ENCODE measurements around the gene ADD1.

ADD1 gene

GRCh38 chr4:2929469-2929868 is 85.8 kb downstream of the ADD1 start:
- peak overlapping the region; percentile 48; the same call in 1 of the 2 replicates for H3K9ac ChIP-seq
- H3K4me1 ChIP-seq = peaks cover 59% of the 10 kb centered on the region
- H3K36me3 ChIP-seq = peaks cover 61% of the 10 kb centered on the region
- no peaks in the 10 kb centered on the region for H3K9me3 ChIP-seq
- no peak for TF ChIP-seq Cebpa-rat (IDR thresholded peaks at IDR 0.05)
- peak overlapping the region; percentile 91; the same call in 1 of the 2 replicates for H3K27ac ChIP-seq
- H3K4me2 ChIP-seq = peak overlapping the region; percentile 96
- H3K4me3 ChIP-seq = no peak overlapping the region
- peaks cover 60% of the 10 kb centered on the region for H4K20me1 ChIP-seq
- no peaks in the 10 kb centered on the region for H3K27me3 ChIP-seq

GRCh38 chr4:2930135-2930757 is 86.6 kb downstream of the ADD1 start:
- H3K27me3 ChIP-seq = no peaks in the 10 kb centered on the region
- peak overlapping the region; percentile 96 for H3K4me2 ChIP-seq
- peak overlapping the region; percentile 75 for H3K9ac ChIP-seq
- H3K4me1 ChIP-seq = peaks cover 59% of the 10 kb centered on the region
- no peaks in the 10 kb centered on the region for H3K9me3 ChIP-seq
- peaks cover 52% of the 10 kb centered on the region for H4K20me1 ChIP-seq
- peak overlapping the region; percentile 91 for H3K27ac ChIP-seq
- peak overlapping the region; percentile 60 for H3K4me3 ChIP-seq
- peaks cover 54% of the 10 kb centered on the region for H3K36me3 ChIP-seq
- no peak for TF ChIP-seq Cebpa-rat (IDR thresholded peaks at IDR 0.05)

DNA sequence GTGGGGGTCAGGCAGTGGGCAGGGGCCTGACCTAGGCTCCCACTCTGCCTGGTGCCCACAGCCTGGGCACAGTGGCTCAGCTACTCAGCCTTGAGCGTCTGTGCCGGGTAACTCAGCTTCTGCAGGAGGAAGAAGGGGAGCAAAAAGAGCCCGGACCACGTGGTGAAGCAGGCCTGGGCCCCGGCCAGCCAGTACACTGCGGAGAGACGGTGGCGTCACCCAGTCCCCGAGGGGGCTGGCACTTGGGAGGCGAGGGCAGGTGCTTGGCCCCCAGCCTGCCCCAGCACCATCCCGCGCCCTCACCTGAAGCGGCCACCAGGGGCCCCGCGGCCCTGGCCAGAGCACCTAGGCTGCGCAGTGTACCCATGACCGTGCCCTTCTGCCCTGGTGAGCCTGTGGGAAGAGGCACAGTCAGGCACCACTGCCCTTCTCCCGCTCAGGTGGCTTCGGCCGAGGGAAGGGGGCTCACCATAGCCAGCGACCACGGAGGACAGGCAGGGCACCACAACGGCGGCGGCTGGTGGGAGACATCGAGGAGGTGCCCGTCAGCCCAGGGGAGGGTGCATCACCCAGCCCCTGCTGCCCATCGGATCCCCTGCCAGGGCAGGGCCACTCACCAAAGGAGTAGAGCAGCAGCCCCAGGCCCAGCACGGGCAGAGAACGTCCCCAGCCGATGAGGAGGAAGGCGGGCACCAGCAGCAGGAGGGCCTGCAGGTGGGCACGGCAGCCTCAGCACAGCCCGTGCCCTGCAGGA is 87.3 kb downstream of the ADD1 start:
- no peaks in the 10 kb centered on the region for H3K9me3 ChIP-seq
- H3K36me3 ChIP-seq = peaks cover 47% of the 10 kb centered on the region
- no peaks in the 10 kb centered on the region for H3K27me3 ChIP-seq
- peak overlapping the region; percentile 91 for H3K27ac ChIP-seq
- no peak for TF ChIP-seq Cebpa-rat (IDR thresholded peaks at IDR 0.05)
- H3K4me2 ChIP-seq = peak overlapping the region; percentile 96
- peak overlapping the region; percentile 60 for H3K4me3 ChIP-seq
- peaks cover 52% of the 10 kb centered on the region for H4K20me1 ChIP-seq
- H3K9ac ChIP-seq = peak overlapping the region; percentile 75
- H3K4me1 ChIP-seq = peaks cover 66% of the 10 kb centered on the region

- H3K27me3 ChIP-seq = no peaks in the 10 kb centered on the region
- H3K4me3 ChIP-seq = peak overlapping the region; percentile 73
- peaks cover 59% of the 10 kb centered on the region for H4K20me1 ChIP-seq
- peaks cover 74% of the 10 kb centered on the region for H3K4me1 ChIP-seq
- peak overlapping the region; percentile 91 for H3K27ac ChIP-seq
- TF ChIP-seq Cebpa-rat (IDR thresholded peaks at IDR 0.05) = no peak
- H3K9ac ChIP-seq = peak overlapping the region; percentile 80
- H3K4me2 ChIP-seq = peak overlapping the region; percentile 96
- H3K9me3 ChIP-seq = no peaks in the 10 kb centered on the region
- H3K36me3 ChIP-seq = peaks cover 39% of the 10 kb centered on the region
These were observed 88.1 kb downstream of the ADD1 start for GRCh38 chr4:2931512-2932301.

- H3K9ac ChIP-seq = peak overlapping the region; percentile 80
- no peaks in the 10 kb centered on the region for H3K27me3 ChIP-seq
- H3K4me3 ChIP-seq = peak overlapping the region; percentile 73
- peak overlapping the region; percentile 81 for H3K27ac ChIP-seq
- H3K9me3 ChIP-seq = no peaks in the 10 kb centered on the region
- peaks cover 66% of the 10 kb centered on the region for H4K20me1 ChIP-seq
- peaks cover 81% of the 10 kb centered on the region for H3K4me1 ChIP-seq
- no peak for TF ChIP-seq Cebpa-rat (IDR thresholded peaks at IDR 0.05)
- H3K4me2 ChIP-seq = peak overlapping the region; percentile 96
- peaks cover 39% of the 10 kb centered on the region for H3K36me3 ChIP-seq
These were observed 88.8 kb downstream of the ADD1 start for GRCh38 chr4:2932321-2932950.

- Histone ChIP-seq H3K27ac (peak overlapping the region; percentile 81), H3K9me3 (no peaks in the 10 kb centered on the region), H3K27me3 (no peaks in the 10 kb centered on the region), H3K4me1 (peaks cover 86% of the 10 kb centered on the region), H3K4me3 (peak overlapping the region; percentile 73), H3K9ac (peak overlapping the region; percentile 80), H3K36me3 (peaks cover 39% of the 10 kb centered on the region), H4K20me1 (peaks cover 73% of the 10 kb centered on the region), H3K4me2 (peak overlapping the region; percentile 96)
- TF ChIP-seq Cebpa-rat (IDR thresholded peaks at IDR 0.05) = no peak
These were observed 89.4 kb downstream of the ADD1 start for GRCh38 chr4:2932951-2933565.

- no peaks in the 10 kb centered on the region for H3K9me3 ChIP-seq
- peak overlapping the region; percentile 96 for H3K4me2 ChIP-seq
- peaks cover 85% of the 10 kb centered on the region for H3K4me1 ChIP-seq
- H3K36me3 ChIP-seq = peaks cover 39% of the 10 kb centered on the region
- peak overlapping the region; percentile 73 for H3K4me3 ChIP-seq
- no peaks in the 10 kb centered on the region for H3K27me3 ChIP-seq
- H4K20me1 ChIP-seq = peaks cover 78% of the 10 kb centered on the region
- TF ChIP-seq Cebpa-rat (IDR thresholded peaks at IDR 0.05) = no peak
- peak overlapping the region; percentile 80 for H3K9ac ChIP-seq
- H3K27ac ChIP-seq = peak overlapping the region; percentile 81
These were observed 90.0 kb downstream of the ADD1 start for GRCh38 chr4:2933566-2934076.

DNA sequence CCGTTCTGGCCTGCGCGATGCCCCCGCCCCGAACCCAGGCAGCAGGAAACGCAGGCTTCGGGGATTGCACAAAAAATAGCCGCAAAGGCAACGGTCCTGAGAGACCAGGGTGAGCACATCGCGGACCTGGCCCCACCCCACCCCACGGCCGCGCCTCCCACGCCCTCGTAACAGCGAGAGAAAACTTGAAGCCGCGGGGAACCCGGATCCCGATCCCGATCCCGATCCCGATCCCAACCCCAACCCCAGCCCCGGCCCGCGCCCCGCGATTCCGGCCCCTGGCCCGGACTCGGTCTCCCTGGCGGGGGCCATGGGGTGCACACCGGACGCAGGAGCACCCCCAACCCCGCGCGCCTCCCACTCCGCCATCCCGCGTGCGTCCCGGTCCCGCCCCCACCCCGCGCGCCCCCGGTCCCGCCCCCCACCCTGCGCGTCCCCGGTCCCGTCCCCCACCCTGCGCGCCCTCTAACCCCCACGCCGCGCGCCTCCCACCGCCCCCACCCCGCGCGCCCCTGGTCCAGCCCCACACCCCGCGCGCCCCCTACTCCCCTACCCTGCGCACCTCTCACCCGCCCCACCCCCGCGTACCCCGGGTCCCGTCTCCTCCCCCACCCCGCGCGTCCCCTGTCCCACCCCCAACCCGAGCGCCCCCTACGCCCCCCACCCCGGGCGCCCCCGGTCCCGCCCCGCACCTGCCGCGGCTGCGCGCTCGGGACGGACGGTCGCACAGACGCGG is 90.6 kb downstream of the ADD1 start:
- peak overlapping the region; percentile 96 for H3K4me2 ChIP-seq
- H3K9ac ChIP-seq = peak overlapping the region; percentile 92
- TF ChIP-seq Cebpa-rat (IDR thresholded peaks at IDR 0.05) = no peak
- peak overlapping the region; percentile 94 for H3K4me3 ChIP-seq
- peaks cover 81% of the 10 kb centered on the region for H4K20me1 ChIP-seq
- no peaks in the 10 kb centered on the region for H3K9me3 ChIP-seq
- H3K36me3 ChIP-seq = peaks cover 40% of the 10 kb centered on the region
- peak overlapping the region; percentile 81 for H3K27ac ChIP-seq
- no peaks in the 10 kb centered on the region for H3K27me3 ChIP-seq
- peaks cover 83% of the 10 kb centered on the region for H3K4me1 ChIP-seq

All from BLaER1 (cell line).